OCI-LY1 (cell line): Measurements from ENCODE around the gene CTCF.
A peak's percentile ranks its signal among the peaks of the same experiment; 100 is the strongest.
"Not testable (repeated sequence)": the region's sequence is repeated elsewhere in the genome, so short reads cannot be mapped to it uniquely, and the experiment has no call there.

Experiments used
- H2AFZ ChIP-seq: fragments of 200-600 bp; sonication (generic), shearing (Covaris generic); 2 replicates; pipeline ENCODE4 v1.6.0; 2014; ENCODE audit warnings: antibody characterized with exemption, mild to moderate bottlenecking, low read length
- H3F3A ChIP-seq: fragments of 200-600 bp; sonication (generic), shearing (Covaris generic); 2 replicates; pipeline ENCODE4 v1.6.0; 2014; ENCODE audit warnings: mild to moderate bottlenecking, antibody characterized with exemption, low read length, moderate library complexity; ENCODE audit not compliant: insufficient read depth
- H3K27ac ChIP-seq: fragments of 200-600 bp; sonication (generic); 2 replicates; pipeline ENCODE4 v1.5.1; 2014; ENCODE audit warnings: low read length, mixed run types, mild to moderate bottlenecking, low read depth; ENCODE audit not compliant: poor library complexity, severe bottlenecking
- H3K27me3 ChIP-seq: fragments of 200-600 bp; sonication (generic); 2 replicates; pipeline ENCODE4 v1.6.0; 2014; ENCODE audit warnings: antibody characterized with exemption, mild to moderate bottlenecking, low read length, moderate library complexity; ENCODE audit not compliant: insufficient read depth
- H3K36me3 ChIP-seq: fragments of 200-600 bp; sonication (generic); 2 replicates; pipeline ENCODE4 v1.6.1; 2014; ENCODE audit warnings: mild to moderate bottlenecking, antibody characterized with exemption, low read length, moderate library complexity, mixed read lengths; ENCODE audit not compliant: insufficient read depth
- H3K4me1 ChIP-seq: fragments of 200-600 bp; sonication (generic); 2 replicates; pipeline ENCODE4 v1.5.1; 2014; ENCODE audit warnings: mild to moderate bottlenecking, low read length, moderate library complexity; ENCODE audit not compliant: insufficient read depth, severe bottlenecking
- H3K4me2 ChIP-seq: fragments of 200-600 bp; sonication (generic), shearing (Covaris generic); 2 replicates; pipeline ENCODE4 v1.6.1; 2014; ENCODE audit warnings: low read length
- H3K4me3 ChIP-seq: fragments of 200-600 bp; sonication (generic); 2 replicates; pipeline ENCODE4 v1.5.1; 2014; ENCODE audit warnings: low read length, low read depth, mild to moderate bottlenecking, mixed read lengths; ENCODE audit not compliant: poor library complexity, severe bottlenecking
- H3K79me2 ChIP-seq: fragments of 200-600 bp; shearing (Covaris generic); 2 replicates; pipeline ENCODE4 v1.6.1; 2016; ENCODE audit warnings: mixed run types, low read length, mixed read lengths; ENCODE audit not compliant: insufficient read depth
- H3K9ac ChIP-seq: fragments of 200-600 bp; sonication (generic), shearing (Covaris generic); 2 replicates; pipeline ENCODE4 v1.6.1; 2014; ENCODE audit warnings: mild to moderate bottlenecking, low read length, mixed read lengths
- H3K9me2 ChIP-seq: fragments of 200-600 bp; sonication (generic), shearing (Covaris generic); 2 replicates; pipeline ENCODE4 v1.6.1; 2014; ENCODE audit warnings: low read depth, mild to moderate bottlenecking, low read length, mixed read lengths
- H3K9me3 ChIP-seq: fragments of 200-600 bp; shearing (Covaris generic); 2 replicates; pipeline ENCODE4 v1.6.1; 2014; ENCODE audit warnings: low read length, mixed read lengths
- H4K20me1 ChIP-seq: fragments of 200-600 bp; sonication (generic), shearing (Covaris generic); 2 replicates; pipeline ENCODE4 v1.6.0; 2016; ENCODE audit warnings: mild to moderate bottlenecking, low read length; ENCODE audit not compliant: insufficient read depth
- CTCF ChIP-seq: fragments of 200-600 bp; sonication (generic), shearing (Covaris generic); IDR thresholded peaks from 2 replicates; pipeline ENCODE4 v1.5.1; 2017; ENCODE audit warnings: mild to moderate bottlenecking, antibody characterized with exemption, low read length, moderate library complexity, mixed read lengths
- EZH2 ChIP-seq: fragments of 200-600 bp; sonication (generic), shearing (Covaris generic); IDR thresholded peaks from 2 replicates; pipeline ENCODE4 v1.8.0; 2017; ENCODE audit warnings: borderline replicate concordance, mixed run types, mild to moderate bottlenecking, antibody characterized with exemption, low read length, moderate library complexity, mixed read lengths

The CTCF gene

GRCh38 chr16:67562526-67562917, at the start of gene CTCF:
Gene CTCF, plus strand, starts transcription at chr16:67562526. Its CDS starts 48,307 bp downstream, at chr16:67610833.
- Histone ChIP-seq H3K79me2 (peaks cover 67% of the 10 kb centered on the region), H3K4me1 (peaks cover 74% of the 10 kb centered on the region), H3K27me3 (no peaks in the 10 kb centered on the region), H3K9ac (peak within 1 kb of the TSS; percentile 95), H3K4me2 (peak within 1 kb of the TSS; percentile 85), H3K9me3 (no peaks in the 10 kb centered on the region), H4K20me1 (no peaks in the 10 kb centered on the region), H3K9me2 (no peaks in the 10 kb centered on the region), H2AFZ (no peak within 1 kb of the TSS), H3K27ac (peak within 1 kb of the TSS; percentile 90), H3K4me3 (peak within 1 kb of the TSS; percentile 93), H3F3A (no peaks in the 10 kb centered on the region), H3K36me3 (no peaks in the 10 kb centered on the region)
- TF ChIP-seq EZH2 = no peak
- TF ChIP-seq CTCF = peak; percentile 27; the same call in 1 of the 2 replicates

- not testable (repeated sequence) for H3K27ac ChIP-seq, H3K27me3 ChIP-seq, H3F3A ChIP-seq, H3K4me3 ChIP-seq, H3K4me2 ChIP-seq, H3K9ac ChIP-seq, H3K9me3 ChIP-seq, H3K36me3 ChIP-seq, H3K9me2 ChIP-seq, H3K79me2 ChIP-seq, H2AFZ ChIP-seq, H4K20me1 ChIP-seq
- H3K4me1 ChIP-seq = peaks cover 21% of the 10 kb centered on the region
Measured at GRCh38 chr16:67513892-67514291, 48.4 kb upstream of the CTCF start.

- H3K36me3 ChIP-seq = no peaks in the 10 kb centered on the region
- H3K9me3 ChIP-seq = no peaks in the 10 kb centered on the region
- no peak for TF ChIP-seq EZH2
- peak; percentile 62; the same call in 1 of the 2 replicates for TF ChIP-seq CTCF
- H3K9ac ChIP-seq = no peak overlapping the region
- H3K9me2 ChIP-seq = no peaks in the 10 kb centered on the region
- H3K4me3 ChIP-seq = no peak overlapping the region
- no peaks in the 10 kb centered on the region for H3K79me2 ChIP-seq
- H3K4me1 ChIP-seq = peaks cover 21% of the 10 kb centered on the region
- H4K20me1 ChIP-seq = no peaks in the 10 kb centered on the region
- no peak overlapping the region for H2AFZ ChIP-seq
- no peak overlapping the region for H3K27ac ChIP-seq
- no peaks in the 10 kb centered on the region for H3F3A ChIP-seq
- H3K27me3 ChIP-seq = no peaks in the 10 kb centered on the region; the same call in 1 of the 2 replicates
- no peak overlapping the region for H3K4me2 ChIP-seq
Measured at GRCh38 chr16:67514382-67514828, 47.9 kb upstream of the CTCF start.
